Activated naive CD8-positive, alpha-beta T cell treated with anti-CD3 and anti-CD28 coated beads, Interleukin-2, amount 50 U/mL, for 16 hours (primary cell): Measurements from ENCODE around the gene HNMT.
"Not testable (repeated sequence)": the region's sequence is repeated elsewhere in the genome, so short reads cannot be mapped to it uniquely, and the experiment has no call there.

Source experiments
- DNase-seq: peaks from one replicate; pipeline ENCODE4 v3.0.0-alpha.2; 2020; ENCODE audit warnings: low read depth, low spot score

HNMT gene

GRCh38 chr2:137946227-137946626 lies 18.0 kb upstream of the HNMT start:
- no peak for DNase-seq

GRCh38 chr2:137947032-137947727 lies 17.1 kb upstream of the HNMT start:
- DNase-seq, result no peak

GRCh38 chr2:137947728-137948336 lies 16.4 kb upstream of the HNMT start:
- DNase-seq, result no peak

- no peak for DNase-seq
Measured at GRCh38 chr2:137948894-137949293, 15.4 kb upstream of the HNMT start.

GRCh38 chr2:137950238-137950637 lies 14.0 kb upstream of the HNMT start:
- no peak for DNase-seq

GRCh38 chr2:137951586-137951985 lies 12.7 kb upstream of the HNMT start:
- no peak for DNase-seq

GRCh38 chr2:137952586-137953129 lies 11.6 kb upstream of the HNMT start:
- no peak for DNase-seq

- no peak for DNase-seq
Measured at GRCh38 chr2:137955536-137955935, 8.7 kb upstream of the HNMT start.

- DNase-seq, result no peak
Measured at GRCh38 chr2:137957033-137957432, 7.2 kb upstream of the HNMT start.

GRCh38 chr2:137959166-137959565 lies 5.1 kb upstream of the HNMT start:
- DNase-seq, result no peak

- DNase-seq, result no peak
Measured at GRCh38 chr2:137960223-137960622, 4.0 kb upstream of the HNMT start.

GRCh38 chr2:137961602-137962001 lies 2.7 kb upstream of the HNMT start:
- no peak for DNase-seq

GRCh38 chr2:137963535-137964065 lies 673 bp upstream of the HNMT start:
- no peak for DNase-seq

GRCh38 chr2:137964859-137965459 lies 686 bp downstream of the HNMT start:
- DNase-seq, result no peak

- DNase-seq, result no peak
Measured at GRCh38 chr2:137966043-137966442, 1.8 kb downstream of the HNMT start.

GRCh38 chr2:137967042-137967441 lies 2.8 kb downstream of the HNMT start:
- DNase-seq, result no peak

GRCh38 chr2:137968477-137969417 lies 4.5 kb downstream of the HNMT start:
- DNase-seq, result no peak

- no peak for DNase-seq
Measured at GRCh38 chr2:137969418-137969765, 5.1 kb downstream of the HNMT start.

GRCh38 chr2:137969876-137970275 lies 5.6 kb downstream of the HNMT start:
- no peak for DNase-seq

GRCh38 chr2:137971259-137971658 lies 7.0 kb downstream of the HNMT start:
- DNase-seq, result not testable (repeated sequence)

GRCh38 chr2:137973280-137973679 lies 9.0 kb downstream of the HNMT start:
- DNase-seq, result no peak
